ENCODE measurements around the gene FMNL2. TPM values are rescaled to one million over a fixed set of nuclear protein-coding genes. Genes with fewer than 3 reads are reported as not detected.

Gene FMNL2
- total RNA-seq, 4 donors from 2014 or later: 25.2 to 35.0 (median 27.4) TPM

DNA sequence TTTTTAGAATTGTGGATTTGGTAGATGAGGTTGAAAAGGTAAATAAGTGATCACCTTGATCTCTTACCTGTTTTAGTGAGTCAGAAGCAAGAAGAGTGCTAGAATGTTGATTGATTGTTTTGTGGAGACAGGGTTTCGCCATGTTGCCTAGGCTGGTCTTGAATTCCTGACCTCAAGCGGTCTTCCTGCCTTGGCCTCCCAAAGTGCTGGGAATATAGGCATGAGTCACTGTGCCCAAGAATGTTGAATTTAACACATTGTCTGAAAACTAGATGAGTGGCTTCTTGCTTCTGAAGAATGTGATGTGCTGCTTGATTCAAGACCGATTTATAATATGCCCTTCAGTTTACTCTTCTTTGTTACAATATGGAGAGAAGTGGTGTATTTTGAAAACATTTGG is 121.3 kb downstream of the FMNL2 start:
- Histone ChIP-seq H3K4me3 (no peak overlapping the region), H3K27ac (no peak overlapping the region), H3K36me3 (no peaks in the 10 kb centered on the region), H3K27me3 (no peaks in the 10 kb centered on the region), H3K9me3 (no peaks in the 10 kb centered on the region), H3K4me1 (peaks cover 0 to 4% (median 0%) of the 10 kb centered on the region in 3 donors)
- no peak for ATAC-seq
- WGBS, 2 donors (ENCODE audit: low coverage in 1 of 2): 89 to 94% methylated on average over 2 to 3 of the region's 3 CpGs
- TF ChIP-seq POLR2A (IDR thresholded peaks at IDR 0.05) (no peak), POLR2AphosphoS5 (IDR thresholded peaks at IDR 0.05) (no peak), EP300 (IDR thresholded peaks at IDR 0.05) (no peak)
- TF ChIP-seq, protein P1, sequence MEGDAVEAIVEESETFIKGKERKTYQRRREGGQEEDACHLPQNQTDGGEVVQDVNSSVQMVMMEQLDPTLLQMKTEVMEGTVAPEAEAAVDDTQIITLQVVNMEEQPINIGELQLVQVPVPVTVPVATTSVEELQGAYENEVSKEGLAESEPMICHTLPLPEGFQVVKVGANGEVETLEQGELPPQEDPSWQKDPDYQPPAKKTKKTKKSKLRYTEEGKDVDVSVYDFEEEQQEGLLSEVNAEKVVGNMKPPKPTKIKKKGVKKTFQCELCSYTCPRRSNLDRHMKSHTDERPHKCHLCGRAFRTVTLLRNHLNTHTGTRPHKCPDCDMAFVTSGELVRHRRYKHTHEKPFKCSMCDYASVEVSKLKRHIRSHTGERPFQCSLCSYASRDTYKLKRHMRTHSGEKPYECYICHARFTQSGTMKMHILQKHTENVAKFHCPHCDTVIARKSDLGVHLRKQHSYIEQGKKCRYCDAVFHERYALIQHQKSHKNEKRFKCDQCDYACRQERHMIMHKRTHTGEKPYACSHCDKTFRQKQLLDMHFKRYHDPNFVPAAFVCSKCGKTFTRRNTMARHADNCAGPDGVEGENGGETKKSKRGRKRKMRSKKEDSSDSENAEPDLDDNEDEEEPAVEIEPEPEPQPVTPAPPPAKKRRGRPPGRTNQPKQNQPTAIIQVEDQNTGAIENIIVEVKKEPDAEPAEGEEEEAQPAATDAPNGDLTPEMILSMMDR (IDR thresholded peaks at IDR 0.05): no peak

- Histone ChIP-seq H3K36me3 (no peaks in the 10 kb centered on the region), H3K4me1 (peaks cover 0 to 6% (median 0%) of the 10 kb centered on the region in 3 donors), H3K27me3 (no peaks in the 10 kb centered on the region), H3K27ac (no peak overlapping the region), H3K4me3 (no peak overlapping the region), H3K9me3 (no peaks in the 10 kb centered on the region)
- TF ChIP-seq POLR2AphosphoS5 (IDR thresholded peaks at IDR 0.05) (no peak), POLR2A (IDR thresholded peaks at IDR 0.05) (no peak), EP300 (IDR thresholded peaks at IDR 0.05) (no peak)
- TF ChIP-seq, protein P1 (IDR thresholded peaks at IDR 0.05): no peak
- 74 to 96% methylated on average over 3 to 5 of the region's 5 CpGs for WGBS, 2 donors (ENCODE audit: low coverage in 1 of 2)
- no peak for ATAC-seq
Measured at GRCh38 chr2:152458441-152458940, 123.5 kb downstream of the FMNL2 start.

GRCh38 chr2:152459091-152459490 is 124.1 kb downstream of the FMNL2 start:
- no peak for ATAC-seq
- H3K9me3 ChIP-seq: no peaks in the 10 kb centered on the region
- H3K4me3 ChIP-seq: no peak overlapping the region
- H3K27ac ChIP-seq: no peak overlapping the region
- H3K36me3 ChIP-seq: no peaks in the 10 kb centered on the region
- peaks cover 0 to 12% (median 0%) of the 10 kb centered on the region in 3 donors for H3K4me1 ChIP-seq
- H3K27me3 ChIP-seq: no peaks in the 10 kb centered on the region
- TF ChIP-seq POLR2A (IDR thresholded peaks at IDR 0.05) (no peak), EP300 (IDR thresholded peaks at IDR 0.05) (no peak), POLR2AphosphoS5 (IDR thresholded peaks at IDR 0.05) (no peak)
- TF ChIP-seq, protein P1 (IDR thresholded peaks at IDR 0.05): no peak
- WGBS, 2 donors (ENCODE audit: low coverage in 1 of 2): 66 to 89% methylated on average over 2 of the region's 2 CpGs

DNA sequence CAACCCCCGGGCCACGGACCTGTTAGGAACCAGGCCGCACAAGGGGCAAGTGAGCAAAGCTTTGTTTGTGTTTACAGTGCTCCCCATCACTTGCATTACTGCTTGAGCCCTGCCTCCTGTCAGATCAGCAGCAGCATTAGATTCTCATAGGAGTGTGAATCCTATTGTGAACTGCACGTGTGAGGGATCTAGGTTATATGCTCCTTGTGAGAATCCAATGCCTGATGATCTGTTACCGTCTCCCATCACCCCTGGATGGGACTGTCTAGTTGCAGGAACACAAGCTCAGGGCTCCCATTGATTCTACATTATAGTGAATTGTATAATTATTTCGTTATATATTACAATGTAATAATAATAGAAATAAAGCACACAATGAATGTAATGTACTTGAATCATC is 125.6 kb downstream of the FMNL2 start:
- Histone ChIP-seq H3K27me3 (no peaks in the 10 kb centered on the region), H3K36me3 (no peaks in the 10 kb centered on the region), H3K4me3 (no peak overlapping the region), H3K9me3 (no peaks in the 10 kb centered on the region), H3K27ac (no peak overlapping the region), H3K4me1 (peaks cover 0 to 23% (median 10%) of the 10 kb centered on the region in 3 donors)
- no peak for ATAC-seq
- TF ChIP-seq POLR2A (IDR thresholded peaks at IDR 0.05) (no peak), POLR2AphosphoS5 (IDR thresholded peaks at IDR 0.05) (no peak), EP300 (IDR thresholded peaks at IDR 0.05) (no peak)
- TF ChIP-seq, protein P1 (IDR thresholded peaks at IDR 0.05): no peak
- WGBS, 2 donors (ENCODE audit: low coverage in 1 of 2): 86 to 88% methylated on average over 5 of the region's 6 CpGs

GRCh38 chr2:152462120-152462519 is 127.1 kb downstream of the FMNL2 start:
- Histone ChIP-seq H3K36me3 (no peaks in the 10 kb centered on the region), H3K27me3 (no peaks in the 10 kb centered on the region), H3K4me1 (peaks cover 5 to 38% (median 16%) of the 10 kb centered on the region in 3 donors), H3K27ac (no peak overlapping the region), H3K9me3 (no peaks in the 10 kb centered on the region), H3K4me3 (no peak overlapping the region)
- no peak for ATAC-seq
- 93 to 98% methylated on average over 3 of the region's 3 CpGs for WGBS, 2 donors (ENCODE audit: low coverage in 1 of 2)
- TF ChIP-seq POLR2AphosphoS5 (IDR thresholded peaks at IDR 0.05) (no peak), POLR2A (IDR thresholded peaks at IDR 0.05) (no peak), EP300 (IDR thresholded peaks at IDR 0.05) (no peak)
- TF ChIP-seq, protein P1 (IDR thresholded peaks at IDR 0.05): no peak
